Ramos (cell line): Measurements from ENCODE around the gene VPS13D.

Experiments
- in situ Hi-C: fragments of 300-500 bp; cut with MboI; formaldehyde crosslinking; loops from one replicate; pipeline ENCODE4 v1.14.3; 2022; ENCODE audit warnings: low sequenced_read_pairs; ENCODE audit not compliant: unreplicated experiment

Gene VPS13D

GRCh38 chr1:12320486-12320885 is 90.7 kb downstream of the VPS13D start:
- in situ Hi-C loops: loop anchor here (25.0 kb wide), 1 partner anchor 292 kb away; the partner anchor contains the start of gene DHRS3

- in situ Hi-C loops: loop anchor here (25.0 kb wide), 1 partner anchor 288 kb away; the partner anchor contains the start of gene DHRS3
Measured at GRCh38 chr1:12324423-12324822, 94.6 kb downstream of the VPS13D start.

GRCh38 chr1:12324973-12325372 is 95.1 kb downstream of the VPS13D start:
- in situ Hi-C loops: loop anchor here (25.0 kb wide), 1 partner anchor 287 kb away; the partner anchor contains the start of gene DHRS3

GRCh38 chr1:12326986-12327385 is 97.2 kb downstream of the VPS13D start:
- in situ Hi-C loops: no loop called here

DNA sequence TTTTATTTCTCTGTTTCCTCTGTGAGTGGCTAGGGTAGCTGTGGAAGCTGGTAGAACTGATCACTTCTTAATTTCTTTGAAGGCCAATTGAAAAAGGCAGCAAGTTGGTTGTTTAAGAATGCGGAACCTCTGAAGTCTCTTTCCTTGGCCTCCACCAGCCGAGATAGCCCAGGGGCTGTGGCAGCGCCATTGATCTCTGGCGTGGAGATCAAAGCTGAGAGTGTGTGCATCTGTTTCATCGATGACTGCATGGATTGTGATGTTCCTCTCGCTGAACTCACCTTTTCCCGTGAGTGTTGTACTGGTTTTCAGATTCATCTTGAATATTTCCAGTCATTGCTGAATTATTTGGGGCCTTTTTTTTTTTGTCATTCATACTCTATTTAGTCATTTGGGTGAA is 97.7 kb downstream of the VPS13D start:
- in situ Hi-C loops: no loop called here

DNA sequence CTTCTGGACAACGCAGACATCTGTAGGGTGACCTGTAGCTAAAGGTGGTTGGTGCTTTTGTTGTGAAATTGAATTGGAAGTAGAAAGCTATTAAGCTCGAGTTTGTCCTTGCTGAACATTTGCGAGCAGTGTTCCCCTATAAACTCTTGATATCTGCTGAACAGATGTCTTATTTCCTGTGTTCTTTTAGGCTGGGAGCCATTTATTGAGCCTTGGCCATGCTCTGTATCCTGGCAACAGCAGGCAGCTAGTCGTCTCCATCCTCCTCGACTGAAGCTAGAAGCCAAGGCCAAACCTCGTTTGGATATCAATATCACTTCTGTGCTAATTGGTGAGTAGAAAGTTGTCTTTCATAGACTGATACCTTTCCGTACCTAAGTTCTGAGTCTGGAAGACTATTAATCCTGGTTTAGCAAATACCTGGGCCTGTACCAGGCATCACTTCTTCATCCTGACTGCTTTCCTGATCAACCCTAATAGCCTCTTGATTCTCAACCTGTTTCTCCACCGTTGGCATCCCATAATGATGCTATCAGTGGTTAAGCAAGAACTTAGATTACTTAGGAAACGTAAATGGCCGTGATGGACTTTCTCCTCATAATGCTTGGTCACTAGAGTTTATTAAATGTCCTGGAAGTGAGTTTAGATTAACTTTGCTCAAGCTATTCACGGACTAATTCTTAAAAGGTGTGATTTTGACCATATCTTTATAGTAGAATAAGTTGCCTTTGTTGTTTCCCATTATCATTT is 103.4 kb downstream of the VPS13D start:
- in situ Hi-C loops: no loop called here

- in situ Hi-C loops: no loop called here
Measured at GRCh38 chr1:12335815-12336214, 106.0 kb downstream of the VPS13D start.

DNA sequence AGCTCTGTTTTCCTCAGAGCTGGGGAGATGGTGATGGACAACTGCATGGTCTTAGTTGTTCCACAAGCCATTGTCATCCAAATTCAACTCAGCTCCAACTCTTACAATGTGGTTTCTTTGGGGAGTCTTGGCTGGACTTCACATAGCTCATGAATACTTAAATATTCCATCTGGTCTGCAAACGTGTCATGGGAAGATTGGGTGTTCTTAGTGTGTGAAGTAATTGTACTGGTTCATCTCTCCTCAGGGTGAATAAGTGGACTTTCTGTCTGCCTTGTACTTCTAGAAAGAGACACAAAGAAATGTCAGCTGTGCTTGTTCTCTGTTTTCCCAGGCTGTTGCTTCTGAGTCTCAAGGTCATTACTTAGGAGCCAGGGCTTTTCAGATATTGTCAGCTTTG is 106.6 kb downstream of the VPS13D start:
- in situ Hi-C loops: no loop called here

DNA sequence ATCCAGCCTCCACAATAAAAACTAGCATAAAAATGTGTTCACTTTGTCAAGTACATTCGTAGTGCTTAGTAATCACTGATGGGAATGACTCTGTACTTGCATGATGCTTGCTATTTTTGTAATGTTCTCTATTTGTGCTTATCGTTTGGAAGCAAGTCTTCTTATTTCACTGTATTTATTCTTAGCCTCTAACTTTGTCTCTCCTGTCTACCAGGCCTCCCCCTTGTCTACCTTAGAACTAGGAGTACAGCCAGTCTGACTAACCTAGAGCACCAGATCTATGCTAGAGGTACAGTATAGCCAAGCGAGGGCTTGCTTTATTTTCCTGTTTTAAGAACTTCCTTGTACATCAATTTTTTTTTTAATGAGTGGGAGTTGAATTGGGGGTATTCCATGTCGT is 108.2 kb downstream of the VPS13D start:
- in situ Hi-C loops: no loop called here

DNA sequence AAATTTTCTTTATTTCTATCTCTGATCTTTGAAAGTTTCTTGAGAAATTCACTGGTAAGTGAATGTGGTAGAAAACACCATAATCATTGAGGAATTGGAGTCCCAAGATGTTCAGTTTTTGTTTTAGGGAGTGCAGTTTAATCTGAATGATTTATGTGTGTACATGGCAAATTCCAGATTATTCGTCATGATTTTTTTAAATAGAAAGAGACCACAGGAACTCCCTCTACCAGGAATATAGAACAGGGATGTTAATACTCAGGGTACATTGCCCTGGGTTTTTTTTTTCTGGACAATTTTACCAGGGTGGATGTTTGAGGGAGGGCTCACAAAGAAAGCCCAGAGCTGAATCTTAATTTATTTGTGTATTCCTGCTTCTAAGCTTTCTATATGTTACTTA is 109.0 kb downstream of the VPS13D start:
- in situ Hi-C loops: no loop called here

DNA sequence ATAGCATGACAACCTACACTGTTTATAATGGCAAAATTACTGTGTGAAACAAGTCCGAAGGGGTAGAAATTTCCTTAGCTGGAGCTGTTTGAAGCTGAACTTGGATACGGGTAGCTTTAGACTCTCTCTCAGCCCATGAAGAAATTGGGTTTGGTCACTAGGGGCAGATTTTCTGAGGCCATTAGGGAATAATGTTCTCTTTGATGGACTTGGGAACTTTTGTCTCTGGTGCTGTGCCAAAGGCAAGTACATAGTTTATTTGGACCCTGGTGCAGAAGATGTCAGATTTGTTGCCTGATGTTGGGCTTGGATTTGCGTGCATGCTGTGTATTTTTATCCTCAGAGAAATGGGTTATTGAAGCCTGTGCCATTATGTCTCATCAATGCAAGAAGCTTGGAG is 109.6 kb downstream of the VPS13D start:
- in situ Hi-C loops: no loop called here

DNA sequence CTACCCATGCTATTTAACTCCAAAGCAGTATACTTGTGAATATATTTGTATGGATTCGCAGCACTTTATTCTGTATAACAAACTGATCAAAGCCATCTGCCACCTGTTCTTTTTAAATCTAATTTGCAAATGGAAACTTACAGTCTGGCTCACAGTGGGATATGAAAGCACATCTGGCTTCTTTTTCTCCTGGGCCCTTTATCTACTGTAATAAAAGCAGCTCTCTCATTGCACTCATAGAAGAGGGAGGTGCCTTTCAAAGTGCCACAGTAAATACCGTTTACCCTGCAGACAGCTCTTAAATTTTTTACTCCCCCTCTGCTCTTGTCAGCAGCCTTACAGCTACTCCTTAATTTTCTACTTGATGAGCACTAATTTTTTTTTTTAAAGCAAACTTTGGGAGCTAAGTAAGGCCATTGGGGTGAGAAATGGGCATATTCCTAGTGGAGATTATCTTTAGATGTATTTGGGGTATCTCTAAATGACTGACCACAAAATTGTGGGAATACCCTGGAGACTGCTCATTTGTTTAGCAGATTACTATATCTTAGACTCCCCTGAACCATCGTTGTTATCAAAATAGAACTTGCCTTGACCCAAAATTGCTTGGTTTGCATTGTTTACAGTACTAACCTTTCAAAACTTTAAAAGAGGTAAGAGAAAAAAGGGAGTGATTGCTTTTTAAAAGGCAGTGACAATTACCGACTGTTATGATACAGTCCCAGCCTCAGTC is 110.1 kb downstream of the VPS13D start:
- in situ Hi-C loops: no loop called here

- in situ Hi-C loops: no loop called here
Measured at GRCh38 chr1:12340544-12340930, 110.7 kb downstream of the VPS13D start.

- in situ Hi-C loops: no loop called here
Measured at GRCh38 chr1:12341667-12342066, 111.8 kb downstream of the VPS13D start.

GRCh38 chr1:12342401-12343003 is 112.7 kb downstream of the VPS13D start:
- in situ Hi-C loops: no loop called here

GRCh38 chr1:12343823-12344487 is 114.1 kb downstream of the VPS13D start:
- in situ Hi-C loops: no loop called here

- in situ Hi-C loops: no loop called here
Measured at GRCh38 chr1:12344596-12345349, 114.9 kb downstream of the VPS13D start.

DNA sequence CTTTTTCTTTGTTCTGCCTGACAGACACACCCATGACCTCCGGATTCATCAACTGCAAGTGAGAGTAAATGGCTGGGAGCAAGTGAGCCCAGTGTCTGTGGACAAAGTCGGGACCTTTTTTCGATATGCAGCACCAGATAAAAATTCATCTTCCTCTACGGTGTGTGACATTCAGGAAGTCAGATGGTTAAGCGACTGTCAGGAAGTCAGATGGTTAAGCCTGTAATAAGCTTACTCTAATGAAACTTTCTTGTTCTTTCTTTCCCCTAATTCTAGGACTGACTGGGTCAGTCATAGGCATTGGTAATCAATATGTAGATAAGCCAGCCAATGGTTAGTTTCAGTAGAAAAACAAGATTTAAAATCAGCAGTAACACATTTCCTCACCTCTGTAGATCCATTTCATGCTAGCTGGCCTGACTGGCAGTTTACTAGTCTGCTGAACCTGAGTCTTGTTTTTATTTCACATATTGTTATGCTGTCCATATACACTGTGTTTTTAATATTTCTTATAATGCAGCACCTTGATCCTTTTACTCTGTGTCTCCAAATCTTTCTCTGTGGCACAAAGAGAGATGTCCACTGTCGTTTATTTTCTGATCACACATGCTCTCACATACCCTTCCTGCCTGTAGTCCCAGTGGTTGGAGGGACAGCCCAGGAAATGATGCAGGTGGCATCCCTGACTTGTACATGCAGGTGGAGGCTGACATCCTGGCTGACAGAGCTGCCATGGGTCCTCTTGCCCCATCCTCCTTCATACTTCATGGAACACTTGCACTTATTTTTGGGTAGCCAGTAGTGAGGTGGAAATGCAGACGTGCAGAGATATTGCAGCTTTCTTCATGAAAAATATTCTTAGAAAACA is 115.8 kb downstream of the VPS13D start:
- in situ Hi-C loops: no loop called here
